Fibroblast of pulmonary artery (primary cell): ENCODE data around the gene S100A1.
"Not testable (repeated sequence)": the region's sequence is repeated elsewhere in the genome, so short reads cannot be mapped to it uniquely, and the experiment has no call there.

Experiments
- DNase-seq: peaks from one replicate; pipeline ENCODE4 v3.0.0-alpha.2; 2010; ENCODE audit warnings: low read depth
- H3K4me3 ChIP-seq: replicated peaks from 2 replicates; pipeline ENCODE4 v1.5.1; 2011; ENCODE audit warnings: low read depth, mild to moderate bottlenecking, control low read depth, low read length, moderate library complexity
- CTCF ChIP-seq: IDR thresholded peaks from 2 replicates; pipeline ENCODE4 v1.5.1; 2011; ENCODE audit warnings: mild to moderate bottlenecking, control low read depth, low read length, inconsistent platforms; ENCODE audit errors: missing control alignments

Gene S100A1

DNA sequence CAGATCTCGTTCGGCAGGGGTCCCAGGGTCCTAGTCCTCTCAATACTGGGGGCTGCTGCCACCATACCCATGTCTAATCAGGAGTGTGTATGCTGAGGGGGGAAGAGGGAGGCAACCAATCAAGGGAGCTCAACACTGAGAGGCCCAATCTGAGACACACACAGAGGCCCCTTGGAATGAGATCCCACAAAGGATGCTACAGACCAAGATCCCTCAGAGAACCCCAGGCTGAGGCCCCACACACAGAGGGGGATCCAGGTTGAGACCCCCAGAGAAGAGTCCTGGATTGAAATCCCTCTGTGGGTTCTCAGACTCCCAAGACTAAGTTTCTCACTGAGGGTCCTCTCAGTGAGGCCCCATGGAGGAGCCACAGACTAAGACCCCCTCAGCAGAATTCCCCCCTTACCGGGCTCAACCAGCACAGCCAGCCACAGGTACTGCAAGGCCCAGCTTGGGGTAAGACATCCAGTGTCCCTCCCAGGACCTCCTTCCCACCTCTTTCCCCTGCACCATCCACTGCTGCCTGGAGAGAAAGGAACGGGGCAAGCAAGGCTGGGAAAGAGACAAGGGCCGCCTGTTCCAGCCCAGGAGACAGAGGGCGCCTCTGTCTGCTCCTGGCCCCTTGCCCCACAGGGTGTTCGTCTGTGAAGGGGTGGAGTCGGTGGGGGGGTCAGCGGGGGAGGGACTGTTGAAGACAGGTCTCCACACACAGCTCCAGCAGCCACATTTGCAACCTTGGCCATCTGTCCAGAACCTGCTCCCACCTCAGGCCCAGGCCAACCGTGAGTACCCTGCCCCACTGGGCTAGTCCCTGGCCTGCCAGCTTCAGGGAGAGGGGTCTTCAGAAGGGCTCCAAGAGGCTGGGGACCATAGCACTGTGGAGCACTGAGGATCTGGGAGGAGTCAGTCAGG, at the start of gene S100A1:
S100A1 (plus strand) TSS at position 720 of the 912 bp plus-strand sequence. CDS start 2,088 bp downstream, outside the sequence.
- no peak for DNase-seq
- TF ChIP-seq CTCF, result no peak
- H3K4me3 ChIP-seq, result peak within 1 kb of the TSS; percentile 76

DNA sequence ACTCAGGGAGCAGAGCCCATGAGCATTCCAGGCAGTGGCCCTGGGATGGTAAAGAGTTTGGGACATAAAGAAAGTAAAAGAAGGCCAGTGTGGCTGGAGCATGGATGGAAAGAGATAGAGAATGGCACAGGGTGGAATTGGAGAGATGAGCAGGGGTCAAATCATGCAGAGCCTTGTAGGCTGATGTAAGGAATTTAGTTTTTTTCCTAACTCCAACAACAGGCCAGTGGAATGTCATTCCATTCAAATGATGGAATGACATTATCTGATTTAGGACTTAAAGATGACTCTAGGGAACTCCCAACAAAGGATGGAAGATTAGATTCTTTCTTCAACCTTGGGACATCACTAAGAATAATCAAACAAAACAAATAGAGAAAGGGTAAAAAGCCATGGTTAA, 49.7 kb upstream of the S100A1 start:
- no peak overlapping the region for H3K4me3 ChIP-seq
- no peak for TF ChIP-seq CTCF
- DNase-seq, result no peak

DNA sequence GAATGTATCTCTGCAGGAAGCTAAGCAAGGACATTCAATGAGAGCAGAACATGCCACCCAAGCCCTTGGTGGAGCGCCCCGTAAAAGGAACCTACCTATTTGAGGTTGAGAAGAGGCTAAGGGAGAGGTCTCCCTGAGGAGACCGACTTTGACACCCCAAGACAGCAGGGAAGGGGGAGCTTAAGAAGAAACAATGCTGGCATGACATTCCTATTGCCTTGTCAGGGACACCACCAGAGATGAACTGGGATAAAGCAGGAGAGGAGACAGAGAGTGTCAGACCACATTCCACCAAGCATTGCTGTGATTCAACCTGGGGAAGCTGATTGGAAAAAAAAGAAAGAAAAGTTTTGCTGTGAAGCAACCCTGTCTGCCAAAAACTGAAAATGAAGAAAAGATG, 49.3 kb upstream of the S100A1 start:
- no peak for TF ChIP-seq CTCF
- no peak overlapping the region for H3K4me3 ChIP-seq
- no peak for DNase-seq

GRCh38 chr1:153582836-153583235, 45.4 kb upstream of the S100A1 start:
- not testable (repeated sequence) for DNase-seq, H3K4me3 ChIP-seq

DNA sequence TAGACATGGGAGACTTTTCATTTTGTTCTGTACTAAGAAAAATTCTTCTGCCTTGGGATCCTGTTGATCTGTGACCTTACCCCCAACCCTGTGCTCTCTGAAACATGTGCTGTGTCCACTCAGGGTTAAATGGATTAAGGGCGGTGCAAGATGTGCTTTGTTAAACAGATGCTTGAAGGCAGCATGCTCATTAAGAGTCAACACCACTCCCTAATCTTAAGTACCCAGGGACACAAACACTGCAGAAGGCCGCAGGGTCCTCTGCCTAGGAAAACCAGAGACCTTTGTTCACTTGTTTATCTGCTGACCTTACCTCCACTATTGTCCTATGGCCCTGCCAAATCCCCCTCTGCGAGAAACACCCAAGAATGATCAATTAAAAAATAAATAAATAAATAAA, 44.7 kb upstream of the S100A1 start:
- not testable (repeated sequence) for DNase-seq, H3K4me3 ChIP-seq

- no peak for TF ChIP-seq CTCF
- DNase-seq, result no peak
- H3K4me3 ChIP-seq, result no peak overlapping the region
Measured at GRCh38 chr1:153583976-153584375, 44.3 kb upstream of the S100A1 start.

GRCh38 chr1:153585006-153585405, 43.2 kb upstream of the S100A1 start:
- H3K4me3 ChIP-seq, result no peak overlapping the region
- no peak for DNase-seq
- no peak for TF ChIP-seq CTCF

DNA sequence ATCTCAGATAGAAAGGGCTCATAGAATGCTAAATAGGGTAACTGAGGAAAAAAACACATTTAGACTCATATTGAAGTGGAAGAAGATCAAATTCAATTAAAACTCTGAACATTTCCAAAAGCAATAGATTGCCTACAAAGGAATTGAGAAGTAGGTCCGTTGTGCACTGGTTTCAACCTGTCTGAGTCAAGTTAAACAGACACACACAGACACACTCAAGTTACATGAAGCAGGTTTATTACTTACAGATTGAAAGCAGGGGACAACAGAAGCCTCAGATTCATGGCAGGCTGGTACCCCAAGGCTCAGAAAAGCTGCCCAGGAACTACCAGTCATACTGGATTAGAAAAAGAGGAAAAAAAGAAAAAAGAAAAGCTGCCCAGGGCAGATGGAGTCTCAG, 41.9 kb upstream of the S100A1 start:
- H3K4me3 ChIP-seq, result no peak overlapping the region
- no peak for TF ChIP-seq CTCF
- no peak for DNase-seq
